Neural cell (in vitro differentiated cells): ENCODE measurements around the gene SNX27. TPM values are rescaled to one million over a fixed set of nuclear protein-coding genes. Genes with fewer than 3 reads are reported as not detected.

Experiments used
- H2AFZ ChIP-seq: fragments of 200-600, 300-800 bp; sonication (generic), shearing (Covaris generic); 2 replicates; pipeline ENCODE4 v1.6.0; 2014; ENCODE audit warnings: low read depth, mild to moderate bottlenecking, antibody characterized with exemption, low read length, moderate library complexity
- H3F3A ChIP-seq: fragments of 200-600 bp; shearing (Covaris generic); 2 replicates; pipeline ENCODE4 v1.6.1; 2016; ENCODE audit warnings: mild to moderate bottlenecking, moderate library complexity, mixed read lengths, antibody characterized with exemption, low read length; ENCODE audit not compliant: insufficient read depth, poor library complexity, severe bottlenecking
- H3K27ac ChIP-seq: fragments of 200-600, 300-800 bp; sonication (generic), shearing (Covaris generic); 2 replicates; pipeline ENCODE4 v1.5.1; 2014; ENCODE audit warnings: mild to moderate bottlenecking, low read length, moderate library complexity
- H3K27me3 ChIP-seq: fragments of 300-800, 200-600 bp; sonication (generic), shearing (Covaris generic); 2 replicates; pipeline ENCODE4 v1.6.0; 2014; ENCODE audit warnings: mild to moderate bottlenecking, low read depth, low read length, moderate library complexity; ENCODE audit not compliant: insufficient read depth
- H3K36me3 ChIP-seq: fragments of 300-800, 200-600 bp; sonication (generic), shearing (Covaris generic); 2 replicates; pipeline ENCODE4 v1.5.1; 2014; ENCODE audit warnings: mild to moderate bottlenecking, antibody characterized with exemption, low read length, moderate library complexity; ENCODE audit not compliant: insufficient read depth
- H3K4me2 ChIP-seq: fragments of 300-800, 200-600 bp; sonication (generic), shearing (Covaris generic); 2 replicates; pipeline ENCODE4 v1.6.0; 2014; ENCODE audit warnings: mild to moderate bottlenecking, low read length
- H3K4me3 ChIP-seq: fragments of 300-800, 200-600 bp; sonication (generic), shearing (Covaris generic); 2 replicates; pipeline ENCODE4 v1.5.1; 2014; ENCODE audit warnings: mild to moderate bottlenecking, low read length, moderate library complexity
- H3K79me2 ChIP-seq: fragments of 200-600 bp; shearing (Covaris generic); replicated peaks from 2 replicates; pipeline ENCODE4 v1.6.0; 2014; ENCODE audit warnings: mild to moderate bottlenecking, low read length, moderate library complexity; ENCODE audit not compliant: insufficient read depth
- H3K9ac ChIP-seq: fragments of 300-800, 200-600 bp; sonication (generic), shearing (Covaris generic); 2 replicates; pipeline ENCODE4 v1.6.1; 2016; ENCODE audit warnings: mild to moderate bottlenecking, low read length, mixed read lengths
- H3K9me2 ChIP-seq: fragments of 200-600 bp; shearing (Covaris generic); 2 replicates; pipeline ENCODE4 v1.6.1; 2016; ENCODE audit warnings: mild to moderate bottlenecking, low read length, mixed read lengths; ENCODE audit not compliant: insufficient read depth
- H3K9me3 ChIP-seq: fragments of 200-600, 300-800 bp; sonication (generic), shearing (Covaris generic); 2 replicates; pipeline ENCODE4 v1.6.1; 2016; ENCODE audit warnings: mild to moderate bottlenecking, mixed run types, low read length, moderate library complexity, mixed read lengths
- H4K20me1 ChIP-seq: fragments of 200-600 bp; shearing (Covaris generic); 2 replicates; pipeline ENCODE4 v1.6.1; 2016; ENCODE audit warnings: mild to moderate bottlenecking, mixed run types; ENCODE audit not compliant: insufficient read depth
- EP300 ChIP-seq: fragments of 450-650 bp; conservative IDR thresholded peaks from 2 replicates; pipeline ENCODE4 v1.6.1; 2014; ENCODE audit warnings: antibody characterized with exemption, mild to moderate bottlenecking, moderate library complexity; ENCODE audit not compliant: poor library complexity, severe bottlenecking
- polyA plus RNA-seq: library from polyadenylated mRNA; depleted of rRNA; stranded (reverse); fragments of >200 nt; gene quantifications from 2 replicates; pipeline ENCODE4 v1.2.3, GENCODE V29; 2014
- small RNA-seq, 3 experiments: library from RNA; depleted of rRNA; stranded (forward); fragments of <200 nt; gene quantifications; one replicate each; pipeline ENCODE3, GENCODE V24; 2012

SNX27 gene
- polyA plus RNA-seq, 1 donor from 2014 or later, result 30.2 TPM

DNA sequence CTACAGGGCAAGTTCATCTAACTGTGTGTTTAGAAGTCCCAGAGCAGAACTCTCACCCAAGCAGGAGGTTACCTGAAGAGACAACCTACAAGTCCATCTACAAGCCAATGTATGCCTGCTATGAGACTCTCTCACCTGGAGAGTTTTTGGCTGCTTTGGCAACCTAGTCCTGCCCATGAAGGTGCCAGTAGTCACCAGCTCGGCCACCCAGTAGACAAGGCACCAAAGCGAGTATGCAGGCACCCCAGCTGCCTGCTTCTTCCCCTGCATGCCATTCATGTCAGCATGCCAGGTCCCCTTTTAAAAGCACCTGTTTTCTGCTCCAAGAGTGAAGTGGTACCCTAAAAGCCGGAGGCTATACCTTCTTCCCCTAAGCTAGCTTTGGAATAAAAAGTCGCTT, 129.7 kb downstream of the SNX27 start:
- Histone ChIP-seq H3K36me3 (no peaks in the 10 kb centered on the region), H3K9ac (no peak overlapping the region), H3F3A (no peaks in the 10 kb centered on the region), H4K20me1 (no peaks in the 10 kb centered on the region), H3K27me3 (no peaks in the 10 kb centered on the region), H3K4me3 (no peak overlapping the region), H3K9me2 (no peaks in the 10 kb centered on the region), H3K27ac (no peak overlapping the region), H2AFZ (no peak overlapping the region), H3K4me2 (no peak overlapping the region), H3K79me2 (no peaks in the 10 kb centered on the region), H3K9me3 (peaks cover 6% of the 10 kb centered on the region)
- TF ChIP-seq EP300, result no peak

Small RNA genes lying within 50 kb of the gene (small RNA-seq; reads per million reads assigned to genes)
- gene RNU6-1062P (0 to 0.08 (median 0) reads per million in 3 experiments), gene RNU6-662P (0 reads per million in 3 experiments)

Other genes with a start within 250 kb of the SNX27 start
- gene SELENBP1, start 239.3 kb upstream of the SNX27 start, polyA plus RNA-seq, result not detected in 2 replicates
- 695 and 729 TPM in 2 replicates for gene PSMB4, start 212.5 kb upstream of the SNX27 start, polyA plus RNA-seq
- 50.2 and 60.8 TPM in 2 replicates for gene POGZ, start 152.6 kb upstream of the SNX27 start, polyA plus RNA-seq
- gene CGN, start 100.7 kb upstream of the SNX27 start, polyA plus RNA-seq, result 4.4 and 7.5 TPM in 2 replicates
- gene TUFT1, start 71.7 kb upstream of the SNX27 start, polyA plus RNA-seq, result 25.5 and 25.8 TPM in 2 replicates
- gene CELF3, start 104.8 kb downstream of the SNX27 start, polyA plus RNA-seq, result 89.0 and 137 TPM in 2 replicates
- gene RIIAD1, start 109.5 kb downstream of the SNX27 start, polyA plus RNA-seq, result 23.5 and 23.6 TPM in 2 replicates
- 119 and 134 TPM in 2 replicates for gene MRPL9, start 151.4 kb downstream of the SNX27 start, polyA plus RNA-seq
- 19.5 and 26.5 TPM in 2 replicates for gene TDRKH, start 178.4 kb downstream of the SNX27 start, polyA plus RNA-seq
- gene LINGO4, start 193.4 kb downstream of the SNX27 start, polyA plus RNA-seq, result not detected in 2 replicates
- gene RORC, start 219.8 kb downstream of the SNX27 start, polyA plus RNA-seq, result 0.28 and 0.45 TPM in 2 replicates
- gene C2CD4D, start 227.8 kb downstream of the SNX27 start, polyA plus RNA-seq, result not detected in 2 replicates
- gene THEM5, start 241.7 kb downstream of the SNX27 start, polyA plus RNA-seq, result not detected in 2 replicates